Neuronal stem cell (in vitro differentiated cells): ENCODE results near the gene GRIK2.

Experiments used
- DNase-seq: peaks from one replicate; pipeline ENCODE4 v3.0.0-alpha.2; 2013; ENCODE audit warnings: low spot score
- H2AFZ ChIP-seq: one replicate; pipeline ENCODE4 v1.6.1; 2013; ENCODE audit warnings: mild to moderate bottlenecking, low read length, inconsistent platforms
- H2AK5ac ChIP-seq: 2 replicates; pipeline ENCODE4 v1.6.1; 2013; ENCODE audit warnings: low read depth, mild to moderate bottlenecking, inconsistent platforms, low read length, moderate library complexity, mixed read lengths
- H2BK120ac ChIP-seq: 2 replicates; pipeline ENCODE4 v1.6.1; 2013; ENCODE audit warnings: low read depth, mild to moderate bottlenecking, inconsistent platforms, low read length, moderate library complexity, mixed read lengths
- H2BK12ac ChIP-seq: one replicate; pipeline ENCODE4 v1.6.1; 2013; ENCODE audit warnings: low read length, inconsistent platforms
- H2BK15ac ChIP-seq: 2 replicates; pipeline ENCODE4 v1.6.1; 2013; ENCODE audit warnings: mild to moderate bottlenecking, low read length, inconsistent platforms, mixed read lengths
- H2BK5ac ChIP-seq: one replicate; pipeline ENCODE4 v1.6.1; 2013; ENCODE audit warnings: inconsistent platforms, mild to moderate bottlenecking, low read length, moderate library complexity
- H3K14ac ChIP-seq: one replicate; pipeline ENCODE4 v1.6.1; 2013; ENCODE audit warnings: low read length, inconsistent platforms
- H3K18ac ChIP-seq: 2 replicates; pipeline ENCODE4 v1.6.1; 2013; ENCODE audit warnings: low read length, inconsistent platforms
- H3K23ac ChIP-seq: 2 replicates; pipeline ENCODE4 v1.6.1; 2013; ENCODE audit warnings: low read depth, mild to moderate bottlenecking, mixed read lengths, low read length, inconsistent platforms; ENCODE audit not compliant: poor library complexity
- H3K27ac ChIP-seq: replicated peaks from 3 replicates; pipeline ENCODE4 v1.5.1; 2013; ENCODE audit warnings: low read length, inconsistent platforms
- H3K27me3 ChIP-seq, 3 experiments: 2 replicates each; pipeline ENCODE4 v1.6.1; 2013; ENCODE audit warnings: low read length in 3 of 3, mild to moderate bottlenecking in 2 of 3, inconsistent platforms in 1 of 3, low read depth in 1 of 3, mixed read lengths in 1 of 3, moderate library complexity in 1 of 3; ENCODE audit not compliant: control insufficient read depth in 3 of 3, insufficient read depth in 3 of 3
- H3K36me3 ChIP-seq, 2 donors: replicated peaks in 1 of 2; 2 replicates each; pipeline ENCODE4 v1.6.1; 2013; ENCODE audit warnings: low read length in 2 of 2; ENCODE audit not compliant: control insufficient read depth in 2 of 2, insufficient read depth in 2 of 2
- H3K4ac ChIP-seq: 2 replicates; pipeline ENCODE4 v1.6.1; 2013; ENCODE audit warnings: inconsistent platforms, mild to moderate bottlenecking, low read length, moderate library complexity
- H3K4me1 ChIP-seq, 2 donors: 1 replicate in 1 of 2; 2 replicates in 1 of 2; pipeline ENCODE4 v1.6.1; 2013; ENCODE audit warnings: low read length in 2 of 2, low read depth in 1 of 2; ENCODE audit not compliant: control insufficient read depth in 2 of 2, insufficient read depth in 1 of 2
- H3K4me2 ChIP-seq: one replicate; pipeline ENCODE4 v1.6.1; 2013; ENCODE audit warnings: mild to moderate bottlenecking, low read length, inconsistent platforms; ENCODE audit not compliant: insufficient read depth, poor library complexity, severe bottlenecking
- H3K4me3 ChIP-seq, 2 donors: 2 replicates each; pipeline ENCODE4 v1.5.1; 2013; ENCODE audit warnings: low read length in 2 of 2, mild to moderate bottlenecking in 2 of 2, inconsistent platforms in 1 of 2, moderate library complexity in 1 of 2
- H3K79me1 ChIP-seq: one replicate; pipeline ENCODE4 v1.6.1; 2013; ENCODE audit warnings: low read depth, mild to moderate bottlenecking, inconsistent platforms, low read length, moderate library complexity
- H3K9ac ChIP-seq: one replicate; pipeline ENCODE4 v1.6.1; 2013; ENCODE audit warnings: mild to moderate bottlenecking, low read depth, low read length, inconsistent platforms; ENCODE audit not compliant: poor library complexity
- H3K9me3 ChIP-seq, 2 donors: replicated peaks in 1 of 2; 2 replicates each; pipeline versions ENCODE3 to v1.6.1; 2013; ENCODE audit warnings: low read length in 2 of 2, mild to moderate bottlenecking in 2 of 2, inconsistent platforms in 1 of 2, low read depth in 1 of 2, mixed read lengths in 1 of 2, moderate library complexity in 1 of 2; ENCODE audit not compliant: control insufficient read depth in 2 of 2, insufficient read depth in 1 of 2
- H4K8ac ChIP-seq: one replicate; pipeline ENCODE4 v1.6.1; 2013; ENCODE audit warnings: low read depth, mild to moderate bottlenecking, inconsistent platforms, low read length, moderate library complexity
- H4K91ac ChIP-seq: one replicate; pipeline ENCODE4 v1.6.1; 2013; ENCODE audit warnings: low read length, low read depth, mild to moderate bottlenecking, inconsistent platforms; ENCODE audit not compliant: poor library complexity
- WGBS, 2 donors: extraction: QIAGEN DNeasy Blood & Tissue Kit; methylation state at CpG; one replicate each; pipeline ENCODE4 v1.1.7; 2013; ENCODE audit warnings: missing lambda C conversion rate in 2 of 2, mixed read lengths in 1 of 2; ENCODE audit not compliant: insufficient read length in 2 of 2, insufficient replicate concordance in 1 of 2; ENCODE audit errors: extremely low coverage in 2 of 2; 5-methylcytosine and 5-hydroxymethylcytosine counted together

The GRIK2 gene

GRCh38 chr6:101422251-101422650, 28.7 kb downstream of the GRIK2 start:
- no peak for DNase-seq
- peaks cover 0 to 3% of the 10 kb centered on the region in 2 donors for H3K4me1 ChIP-seq
- H3K14ac ChIP-seq, result no peak overlapping the region
- H2BK120ac ChIP-seq, result no peak overlapping the region
- no peak overlapping the region for H2BK5ac ChIP-seq
- H3K79me1 ChIP-seq, result no peaks in the 10 kb centered on the region
- H3K4me3 ChIP-seq, result no peak overlapping the region
- H2AK5ac ChIP-seq, result no peak overlapping the region
- no peak overlapping the region for H3K4me2 ChIP-seq
- H3K4ac ChIP-seq, result no peak overlapping the region
- no peak overlapping the region for H4K91ac ChIP-seq
- no peaks in the 10 kb centered on the region for H3K9me3 ChIP-seq
- H3K27me3 ChIP-seq, result no peaks in the 10 kb centered on the region
- H3K36me3 ChIP-seq, result no peaks in the 10 kb centered on the region
- H3K23ac ChIP-seq, result no peak overlapping the region
- no peak overlapping the region for H2AFZ ChIP-seq
- H4K8ac ChIP-seq, result no peak overlapping the region
- no peak overlapping the region for H2BK12ac ChIP-seq
- no peak overlapping the region for H3K9ac ChIP-seq
- H3K27ac ChIP-seq, result no peak overlapping the region
- WGBS, 2 donors, result no CpG with 5 or more reads among the region's 1 CpG
- no peak overlapping the region for H3K18ac ChIP-seq
- H2BK15ac ChIP-seq, result no peak overlapping the region

- Histone ChIP-seq H3K9ac (no peak overlapping the region), H3K23ac (no peak overlapping the region), H2BK12ac (no peak overlapping the region), H3K14ac (no peak overlapping the region), H2BK5ac (no peak overlapping the region), H3K4ac (no peak overlapping the region), H4K8ac (no peak overlapping the region), H3K36me3 (no peaks in the 10 kb centered on the region), H2AFZ (no peak overlapping the region), H2BK120ac (no peak overlapping the region), H2AK5ac (no peak overlapping the region), H3K4me2 (no peak overlapping the region), H4K91ac (no peak overlapping the region), H3K27me3 (no peaks in the 10 kb centered on the region), H3K4me1 (peaks cover 0 to 3% of the 10 kb centered on the region in 2 donors), H2BK15ac (no peak overlapping the region), H3K18ac (no peak overlapping the region), H3K79me1 (no peaks in the 10 kb centered on the region), H3K27ac (no peak overlapping the region), H3K9me3 (no peaks in the 10 kb centered on the region), H3K4me3 (no peak overlapping the region)
- WGBS, 2 donors, result no CpG with 5 or more reads among the region's 1 CpG
- no peak for DNase-seq
These were observed 29.3 kb downstream of the GRIK2 start for GRCh38 chr6:101422811-101423210.

DNA sequence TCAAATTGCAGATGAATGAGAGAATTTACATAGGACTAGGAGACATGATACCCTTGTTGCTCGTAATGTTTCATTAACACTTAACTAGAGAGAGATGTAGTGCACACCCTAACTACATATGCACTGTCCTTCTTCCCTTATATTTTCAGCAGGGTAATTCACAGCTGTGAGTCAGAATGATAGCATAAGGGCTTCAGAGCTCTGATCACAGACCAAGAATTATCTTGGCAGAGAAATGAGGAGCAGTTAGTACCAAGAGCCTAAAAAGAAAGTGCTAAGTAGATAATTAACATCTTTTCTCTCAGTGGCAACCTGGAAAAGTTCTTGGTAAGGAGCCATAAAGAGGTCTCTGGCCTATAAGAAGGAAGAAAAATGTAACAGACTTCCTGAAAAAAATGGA, 35.8 kb downstream of the GRIK2 start:
- Histone ChIP-seq H3K27ac (no peak overlapping the region), H2AK5ac (no peak overlapping the region), H3K9ac (no peak overlapping the region), H2AFZ (no peak overlapping the region), H2BK15ac (no peak overlapping the region), H3K4me2 (no peak overlapping the region), H3K23ac (no peak overlapping the region), H3K14ac (no peak overlapping the region), H4K91ac (no peak overlapping the region), H3K36me3 (no peaks in the 10 kb centered on the region), H3K4me3 (no peak overlapping the region), H2BK12ac (no peak overlapping the region), H2BK120ac (no peak overlapping the region), H3K79me1 (no peaks in the 10 kb centered on the region), H3K27me3 (no peaks in the 10 kb centered on the region), H3K4ac (no peak overlapping the region), H4K8ac (no peak overlapping the region), H2BK5ac (no peak overlapping the region), H3K9me3 (peaks cover 0 to 2% of the 10 kb centered on the region in 2 donors), H3K4me1 (no peaks in the 10 kb centered on the region), H3K18ac (no peak overlapping the region)
- DNase-seq, result no peak
- no CpG with 5 or more reads among the region's 1 CpG for WGBS, 2 donors

GRCh38 chr6:101429845-101430244, 36.3 kb downstream of the GRIK2 start:
- Histone ChIP-seq H4K91ac (no peak overlapping the region), H4K8ac (no peak overlapping the region)

More at GRCh38 chr6:101429845-101430244, 36.3 kb downstream of the GRIK2 start:
- no peak overlapping the region for H3K4ac ChIP-seq
- no peak for DNase-seq
- WGBS, 2 donors, result no CpG with 5 or more reads among the region's 5 CpGs
- H3K36me3 ChIP-seq, result no peaks in the 10 kb centered on the region
- H2BK15ac ChIP-seq, result no peak overlapping the region
- H2AFZ ChIP-seq, result no peak overlapping the region
- H2BK5ac ChIP-seq, result no peak overlapping the region
- peaks cover 0 to 2% of the 10 kb centered on the region in 2 donors for H3K9me3 ChIP-seq
- no peak overlapping the region for H3K23ac ChIP-seq
- no peak overlapping the region for H3K14ac ChIP-seq
- H3K4me3 ChIP-seq, result no peak overlapping the region
- peaks cover 0 to 1% of the 10 kb centered on the region in 2 donors for H3K4me1 ChIP-seq
- no peak overlapping the region for H3K4me2 ChIP-seq
- no peaks in the 10 kb centered on the region for H3K79me1 ChIP-seq
- no peak overlapping the region for H2AK5ac ChIP-seq
- H3K27me3 ChIP-seq, result no peaks in the 10 kb centered on the region
- H3K18ac ChIP-seq, result no peak overlapping the region
- H2BK12ac ChIP-seq, result no peak overlapping the region
- H2BK120ac ChIP-seq, result no peak overlapping the region
- no peak overlapping the region for H3K9ac ChIP-seq
- H3K27ac ChIP-seq, result no peak overlapping the region
